ENCODE data around the gene NEK8. TPM values are rescaled to one million over a fixed set of nuclear protein-coding genes. Genes with fewer than 3 reads are reported as not detected.

Gene NEK8
- total and polyA plus RNA-seq, 9 of the 15 experiments (the other 6 are each of a cell fraction or from before 2014, with no cell fraction given) = 0.98 to 16.6 (median 4.6) TPM

DNA sequence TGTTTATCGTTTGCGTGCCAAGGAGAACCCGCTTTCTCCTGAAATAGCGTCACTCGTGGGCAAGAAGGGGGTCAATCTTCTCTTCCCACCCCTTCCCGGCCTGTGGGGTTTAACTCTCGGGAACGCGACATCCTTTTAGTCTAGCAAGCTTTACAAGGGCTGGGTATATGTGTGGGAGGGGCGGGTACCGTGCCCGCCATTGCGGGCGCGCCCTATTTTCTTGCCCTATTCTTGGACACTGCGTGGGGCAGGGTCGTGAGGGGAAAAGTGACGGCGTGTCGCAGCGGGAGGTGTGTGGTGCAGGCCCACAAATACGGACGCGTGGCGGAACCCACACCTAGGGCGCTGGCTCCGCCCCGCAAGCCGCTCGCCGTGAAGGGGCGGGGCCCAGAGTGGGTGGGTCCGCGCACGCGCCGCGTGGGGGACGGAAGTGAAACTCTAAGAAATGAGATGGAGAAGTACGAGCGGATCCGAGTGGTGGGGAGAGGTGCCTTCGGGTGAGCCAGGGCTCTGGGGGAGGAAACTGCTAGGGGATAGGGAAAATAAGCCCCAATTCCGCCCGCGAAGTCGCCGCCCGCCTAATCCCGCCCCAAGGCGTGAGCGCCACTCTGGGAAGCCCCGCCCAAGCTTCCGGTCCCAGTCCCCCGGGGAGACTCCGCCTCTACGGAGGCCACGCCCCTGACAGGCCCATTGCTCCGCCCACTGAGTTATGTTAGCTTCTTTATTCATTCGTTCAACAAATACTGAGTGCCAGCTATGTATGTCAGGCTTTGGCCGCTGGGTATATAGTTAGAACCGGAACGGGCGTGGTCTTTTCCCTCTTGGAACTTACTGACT lies at the start of gene NEK8 (continued):
- TF ChIP-seq GABPA (tag; conservative IDR thresholded peaks at IDR 0.05; ENCODE audit: low read depth) = no peak
- no peak for TF ChIP-seq ZNF436 (CRISPR knock-in tag; IDR thresholded peaks at IDR 0.05)
- TF ChIP-seq, protein P1, sequence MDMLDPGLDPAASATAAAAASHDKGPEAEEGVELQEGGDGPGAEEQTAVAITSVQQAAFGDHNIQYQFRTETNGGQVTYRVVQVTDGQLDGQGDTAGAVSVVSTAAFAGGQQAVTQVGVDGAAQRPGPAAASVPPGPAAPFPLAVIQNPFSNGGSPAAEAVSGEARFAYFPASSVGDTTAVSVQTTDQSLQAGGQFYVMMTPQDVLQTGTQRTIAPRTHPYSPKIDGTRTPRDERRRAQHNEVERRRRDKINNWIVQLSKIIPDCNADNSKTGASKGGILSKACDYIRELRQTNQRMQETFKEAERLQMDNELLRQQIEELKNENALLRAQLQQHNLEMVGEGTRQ (CRISPR knock-in tag; IDR thresholded peaks at IDR 0.05) = no peak
- peak in 1 of 2 experiments; percentile 75 for TF ChIP-seq MAZ (CRISPR knock-in tag; conservative IDR thresholded peaks at IDR 0.05 in 1 of 2, IDR thresholded peaks at IDR 0.05 in 1 of 2)
- no peak for TF ChIP-seq PHTF2 (CRISPR knock-in tag; IDR thresholded peaks at IDR 0.05)
- TF ChIP-seq NR2F6 (CRISPR knock-in tag; IDR thresholded peaks at IDR 0.05) = no peak
- no peak for TF ChIP-seq HDAC3 (IDR thresholded peaks at IDR 0.05; ENCODE audit: borderline replicate concordance, partially characterized antibody)
- TF ChIP-seq, protein P2, sequence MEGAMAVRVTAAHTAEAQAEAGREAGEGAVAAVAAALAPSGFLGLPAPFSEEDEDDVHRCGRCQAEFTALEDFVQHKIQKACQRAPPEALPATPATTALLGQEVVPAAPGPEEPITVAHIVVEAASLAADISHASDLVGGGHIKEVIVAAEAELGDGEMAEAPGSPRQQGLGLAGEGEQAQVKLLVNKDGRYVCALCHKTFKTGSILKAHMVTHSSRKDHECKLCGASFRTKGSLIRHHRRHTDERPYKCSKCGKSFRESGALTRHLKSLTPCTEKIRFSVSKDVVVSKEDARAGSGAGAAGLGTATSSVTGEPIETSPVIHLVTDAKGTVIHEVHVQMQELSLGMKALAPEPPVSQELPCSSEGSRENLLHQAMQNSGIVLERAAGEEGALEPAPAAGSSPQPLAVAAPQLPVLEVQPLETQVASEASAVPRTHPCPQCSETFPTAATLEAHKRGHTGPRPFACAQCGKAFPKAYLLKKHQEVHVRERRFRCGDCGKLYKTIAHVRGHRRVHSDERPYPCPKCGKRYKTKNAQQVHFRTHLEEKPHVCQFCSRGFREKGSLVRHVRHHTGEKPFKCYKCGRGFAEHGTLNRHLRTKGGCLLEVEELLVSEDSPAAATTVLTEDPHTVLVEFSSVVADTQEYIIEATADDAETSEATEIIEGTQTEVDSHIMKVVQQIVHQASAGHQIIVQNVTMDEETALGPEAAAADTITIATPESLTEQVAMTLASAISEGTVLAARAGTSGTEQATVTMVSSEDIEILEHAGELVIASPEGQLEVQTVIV (CRISPR knock-in tag; IDR thresholded peaks at IDR 0.05; ENCODE audit: borderline replicate concordance) = no peak
- TF ChIP-seq POLR2A (conservative IDR thresholded peaks at IDR 0.05) = peak; percentile 91
- TF ChIP-seq ELF1 (tag; IDR thresholded peaks at IDR 0.05) = no peak
- TF ChIP-seq OTX1 (CRISPR knock-in tag; IDR thresholded peaks at IDR 0.05) = no peak; the same call in 1 of the 2 replicates
- TF ChIP-seq NR3C1 (CRISPR knock-in tag; IDR thresholded peaks at IDR 0.05) = no peak
- no peak for TF ChIP-seq NELFE (IDR thresholded peaks at IDR 0.05; ENCODE audit: insufficient read depth, insufficient read length)
- TF ChIP-seq MECOM (CRISPR knock-in tag; IDR thresholded peaks at IDR 0.05) = no peak
- TF ChIP-seq, protein P3, sequence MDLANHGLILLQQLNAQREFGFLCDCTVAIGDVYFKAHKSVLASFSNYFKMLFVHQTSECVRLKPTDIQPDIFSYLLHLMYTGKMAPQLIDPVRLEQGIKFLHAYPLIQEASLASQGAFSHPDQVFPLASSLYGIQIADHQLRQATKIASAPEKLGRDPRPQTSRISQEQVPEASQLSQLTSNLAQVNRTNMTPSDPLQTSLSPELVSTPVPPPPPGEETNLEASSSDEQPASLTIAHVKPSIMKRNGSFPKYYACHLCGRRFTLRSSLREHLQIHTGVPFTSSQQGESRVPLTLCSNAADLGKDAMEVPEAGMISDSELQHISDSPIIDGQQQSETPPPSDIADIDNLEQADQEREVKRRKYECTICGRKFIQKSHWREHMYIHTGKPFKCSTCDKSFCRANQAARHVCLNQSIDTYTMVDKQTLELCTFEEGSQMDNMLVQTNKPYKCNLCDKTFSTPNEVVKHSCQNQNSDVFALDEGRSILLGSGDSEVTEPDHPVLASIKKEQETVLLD (IDR thresholded peaks at IDR 0.05) = peak; percentile 88
- TF ChIP-seq ZNF324 (CRISPR knock-in tag; IDR thresholded peaks at IDR 0.05) = no peak
- TF ChIP-seq, protein P4, sequence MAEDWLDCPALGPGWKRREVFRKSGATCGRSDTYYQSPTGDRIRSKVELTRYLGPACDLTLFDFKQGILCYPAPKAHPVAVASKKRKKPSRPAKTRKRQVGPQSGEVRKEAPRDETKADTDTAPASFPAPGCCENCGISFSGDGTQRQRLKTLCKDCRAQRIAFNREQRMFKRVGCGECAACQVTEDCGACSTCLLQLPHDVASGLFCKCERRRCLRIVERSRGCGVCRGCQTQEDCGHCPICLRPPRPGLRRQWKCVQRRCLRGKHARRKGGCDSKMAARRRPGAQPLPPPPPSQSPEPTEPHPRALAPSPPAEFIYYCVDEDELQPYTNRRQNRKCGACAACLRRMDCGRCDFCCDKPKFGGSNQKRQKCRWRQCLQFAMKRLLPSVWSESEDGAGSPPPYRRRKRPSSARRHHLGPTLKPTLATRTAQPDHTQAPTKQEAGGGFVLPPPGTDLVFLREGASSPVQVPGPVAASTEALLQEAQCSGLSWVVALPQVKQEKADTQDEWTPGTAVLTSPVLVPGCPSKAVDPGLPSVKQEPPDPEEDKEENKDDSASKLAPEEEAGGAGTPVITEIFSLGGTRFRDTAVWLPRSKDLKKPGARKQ (CRISPR knock-in tag; IDR thresholded peaks at IDR 0.05) = no peak
- TF ChIP-seq, protein P5, sequence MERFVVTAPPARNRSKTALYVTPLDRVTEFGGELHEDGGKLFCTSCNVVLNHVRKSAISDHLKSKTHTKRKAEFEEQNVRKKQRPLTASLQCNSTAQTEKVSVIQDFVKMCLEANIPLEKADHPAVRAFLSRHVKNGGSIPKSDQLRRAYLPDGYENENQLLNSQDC (CRISPR knock-in tag; IDR thresholded peaks at IDR 0.05) = 0 out of 2 replicates have a peak, but pooled peaks have one; percentile 20
- TF ChIP-seq TBP (optimal IDR thresholded peaks at IDR 0.05; ENCODE audit: low read depth, low read length) = no peak
- TF ChIP-seq DMBX1 (CRISPR knock-in tag; IDR thresholded peaks at IDR 0.05; ENCODE audit: borderline replicate concordance) = no peak
- no peak for TF ChIP-seq ZNF133 (CRISPR knock-in tag; IDR thresholded peaks at IDR 0.05)
- no peak for TF ChIP-seq STAT5A (IDR thresholded peaks at IDR 0.05; ENCODE audit: borderline replicate concordance, low read length)
- no peak for TF ChIP-seq ZNF316 (IDR thresholded peaks at IDR 0.05)

Measured in K562 (cell line).